GM19238 (cell line): Measurements from ENCODE around the gene TMEM63C.

ENCODE experiments used
- DNase-seq: peaks from one replicate; pipeline ENCODE4 v3.0.0; 2011; ENCODE audit warnings: low spot score; ENCODE audit not compliant: insufficient read length

TMEM63C gene

GRCh38 chr14:77220246-77221017 lies 38.8 kb downstream of the TMEM63C start:
- no peak for DNase-seq

GRCh38 chr14:77221241-77221871 lies 39.8 kb downstream of the TMEM63C start:
- no peak for DNase-seq

- DNase-seq = no peak
Measured at GRCh38 chr14:77222546-77223225, 41.1 kb downstream of the TMEM63C start.

GRCh38 chr14:77224212-77224611 lies 42.6 kb downstream of the TMEM63C start:
- DNase-seq = no peak

- DNase-seq = no peak
Measured at GRCh38 chr14:77225254-77225653, 43.7 kb downstream of the TMEM63C start.

GRCh38 chr14:77225892-77226557 lies 44.4 kb downstream of the TMEM63C start:
- no peak for DNase-seq

GRCh38 chr14:77228056-77228455 lies 46.5 kb downstream of the TMEM63C start:
- DNase-seq = no peak

- no peak for DNase-seq
Measured at GRCh38 chr14:77230914-77231313, 49.3 kb downstream of the TMEM63C start.

- DNase-seq = no peak
Measured at GRCh38 chr14:77231721-77232120, 50.1 kb downstream of the TMEM63C start.

- DNase-seq = no peak
Measured at GRCh38 chr14:77236814-77237213, 55.2 kb downstream of the TMEM63C start.

- DNase-seq = no peak
Measured at GRCh38 chr14:77238356-77238755, 56.8 kb downstream of the TMEM63C start.

- no peak for DNase-seq
Measured at GRCh38 chr14:77238996-77239395, 57.4 kb downstream of the TMEM63C start.

- no peak for DNase-seq
Measured at GRCh38 chr14:77239412-77239811, 57.8 kb downstream of the TMEM63C start.

- DNase-seq = no peak
Measured at GRCh38 chr14:77240336-77240915, 58.8 kb downstream of the TMEM63C start.

- no peak for DNase-seq
Measured at GRCh38 chr14:77241955-77242354, 60.4 kb downstream of the TMEM63C start.

GRCh38 chr14:77242752-77243151 lies 61.2 kb downstream of the TMEM63C start:
- no peak for DNase-seq

- DNase-seq = no peak
Measured at GRCh38 chr14:77243853-77244252, 62.3 kb downstream of the TMEM63C start.

- no peak for DNase-seq
Measured at GRCh38 chr14:77245820-77246219, 64.2 kb downstream of the TMEM63C start.

- no peak for DNase-seq
Measured at GRCh38 chr14:77246784-77247183, 65.2 kb downstream of the TMEM63C start.

GRCh38 chr14:77248666-77249065 lies 67.1 kb downstream of the TMEM63C start:
- no peak for DNase-seq

- no peak for DNase-seq
Measured at GRCh38 chr14:77249286-77249685, 67.7 kb downstream of the TMEM63C start.

- no peak for DNase-seq
Measured at GRCh38 chr14:77250927-77251326, 69.3 kb downstream of the TMEM63C start.
